Globus pallidus (tissue), 1 donor: ENCODE data around the gene ANKRD2.
A peak's percentile ranks its signal among the peaks of the same experiment; 100 is the strongest.
"Not testable (repeated sequence)": the region's sequence is repeated elsewhere in the genome, so short reads cannot be mapped to it uniquely, and the experiment has no call there.

Experiments used
- DNase-seq: peaks from one replicate; pipeline ENCODE4 v3.0.0-alpha.2; 2015; ENCODE audit warnings: low spot score

Gene ANKRD2

DNA sequence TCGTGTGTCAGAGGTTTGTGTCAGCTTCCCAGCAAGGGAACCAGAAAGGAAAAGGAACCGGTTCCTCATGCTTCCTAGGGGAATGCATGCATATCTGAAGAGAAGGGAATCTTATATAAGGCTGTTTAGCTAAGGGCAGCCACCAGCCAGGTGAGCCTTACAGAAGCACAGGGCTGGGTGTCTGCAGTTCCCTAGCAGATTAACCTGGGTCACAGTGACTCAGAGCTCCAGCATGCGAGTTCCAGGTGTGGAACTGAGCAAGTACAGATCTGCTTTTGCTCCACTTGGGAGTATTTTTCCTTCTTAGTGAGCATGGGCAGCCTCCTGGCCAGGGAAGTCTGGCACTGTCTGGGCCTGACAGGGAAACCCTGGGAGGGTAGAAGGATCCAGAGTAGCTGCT is 957 bp upstream of the ANKRD2 start:
- no peak for DNase-seq

DNA sequence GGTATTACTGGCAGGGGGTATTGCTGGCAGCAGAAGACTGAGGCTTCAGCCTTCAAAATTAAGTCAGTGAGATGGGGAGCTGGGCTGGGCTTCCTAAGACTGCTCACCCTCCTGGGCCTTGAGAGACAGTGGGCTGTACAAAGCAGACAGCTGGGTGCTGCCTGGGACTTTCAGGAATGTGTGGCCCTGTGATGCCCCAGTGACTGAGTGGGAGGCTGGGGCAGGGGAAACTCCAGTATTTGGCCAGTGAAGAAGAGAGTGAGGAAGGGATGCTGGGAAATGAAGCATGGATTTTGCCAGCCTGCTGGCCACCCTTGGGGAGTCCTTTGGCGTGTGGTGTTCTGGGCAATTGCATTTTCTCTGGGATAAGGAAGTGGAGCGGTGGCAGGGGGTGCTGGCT is 442 bp downstream of the ANKRD2 start:
- no peak for DNase-seq

DNA sequence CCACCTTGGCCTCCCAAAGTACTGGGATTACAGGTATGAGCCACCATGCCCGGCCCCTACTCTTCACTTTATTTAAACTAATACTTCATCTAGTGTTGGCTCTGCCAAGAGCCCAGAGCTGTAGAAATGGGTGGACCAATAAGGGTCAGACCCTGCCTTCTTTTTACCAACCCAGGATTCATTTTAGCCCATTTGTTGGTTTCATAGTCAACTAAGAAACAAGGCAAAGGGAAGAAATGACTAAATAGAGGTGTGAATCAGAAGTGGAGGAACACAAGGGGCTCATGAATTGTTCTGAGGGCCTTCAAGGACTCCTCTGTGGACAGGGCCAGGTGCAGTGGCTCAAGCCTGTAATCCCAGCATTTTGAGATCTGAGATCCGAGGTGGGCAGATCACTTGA is 1.1 kb downstream of the ANKRD2 start:
- DNase-seq: no peak

DNA sequence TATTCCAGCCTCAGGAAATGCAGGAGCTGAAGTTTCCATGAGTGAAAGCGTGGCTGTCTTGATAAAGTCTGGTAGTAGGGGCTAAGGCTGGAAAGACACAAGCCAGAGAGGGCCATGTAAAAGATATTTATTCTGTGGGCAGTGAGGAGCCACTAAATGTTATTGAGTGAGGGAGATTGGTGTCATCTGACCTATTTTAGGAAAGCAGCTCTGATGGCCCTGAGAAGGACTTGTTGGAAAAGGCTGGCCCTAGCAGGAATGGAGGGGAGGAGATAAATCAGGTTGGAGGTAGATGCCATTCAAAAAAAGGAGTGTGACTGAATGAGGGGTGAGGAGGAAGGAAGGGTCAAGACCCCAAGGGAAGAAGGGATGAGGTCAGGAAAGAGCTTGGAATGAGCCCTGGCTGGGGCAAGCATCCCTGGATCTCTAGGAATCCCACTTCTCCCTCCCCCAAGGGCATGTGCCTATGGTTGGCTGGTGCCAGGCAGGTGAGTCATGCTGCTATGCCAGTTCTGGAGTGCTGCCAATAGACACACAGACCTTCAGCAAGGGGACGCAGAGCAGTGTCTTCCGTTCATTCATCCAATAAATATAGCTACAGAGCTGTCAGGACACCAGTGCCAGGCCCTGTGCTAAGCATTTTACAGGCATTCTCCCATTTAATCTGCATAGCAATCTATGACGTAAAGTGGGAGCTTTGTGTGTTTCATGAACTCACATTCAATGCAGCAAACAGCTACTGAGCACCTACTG is 2.0 kb downstream of the ANKRD2 start:
- no peak for DNase-seq

DNA sequence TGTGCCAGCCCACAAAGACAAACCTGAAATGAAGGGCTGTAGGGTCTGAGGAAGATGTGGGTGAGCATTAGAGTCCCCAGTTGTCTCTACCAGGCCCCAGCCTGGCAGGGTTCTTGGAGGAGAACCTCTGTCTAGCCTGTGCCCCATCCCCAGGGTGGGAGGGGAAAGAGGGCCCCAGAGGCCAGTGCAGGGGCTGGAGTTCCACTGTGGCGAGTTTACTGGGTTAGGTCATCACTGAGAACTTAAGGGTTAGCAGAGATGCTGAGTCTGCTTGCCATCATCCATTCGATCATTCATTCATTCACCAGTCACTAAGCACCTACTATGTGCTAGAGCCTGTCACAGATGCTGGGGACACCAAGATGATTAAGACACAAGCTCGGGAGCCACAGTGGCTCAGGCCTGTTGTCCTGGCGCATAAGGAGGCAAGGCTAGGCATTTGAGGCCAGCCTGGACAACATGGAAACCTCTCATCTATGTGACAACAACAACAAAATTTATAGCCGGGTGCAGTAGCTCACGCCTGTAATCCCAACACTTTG is 2.6 kb downstream of the ANKRD2 start:
- DNase-seq: no peak

DNA sequence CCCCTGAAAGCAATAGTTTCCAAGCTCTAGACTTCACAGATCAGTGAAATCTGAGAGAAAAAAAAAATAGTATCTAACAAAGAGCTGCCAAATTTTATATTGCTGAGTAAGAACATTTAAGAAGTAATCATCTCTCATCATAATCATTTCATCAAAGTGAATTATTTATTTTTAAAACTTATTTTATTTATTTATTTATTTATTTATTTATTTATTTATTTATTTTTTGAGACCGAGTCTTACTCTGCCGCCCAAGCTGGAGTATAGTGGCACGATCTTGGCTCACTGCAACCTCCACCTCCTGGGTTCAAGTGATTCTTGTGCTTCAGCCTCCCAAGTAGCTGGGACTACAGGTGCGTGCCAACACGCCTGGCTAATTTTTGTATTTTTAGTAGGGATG is 3.9 kb downstream of the ANKRD2 start:
- not testable (repeated sequence) for DNase-seq

DNA sequence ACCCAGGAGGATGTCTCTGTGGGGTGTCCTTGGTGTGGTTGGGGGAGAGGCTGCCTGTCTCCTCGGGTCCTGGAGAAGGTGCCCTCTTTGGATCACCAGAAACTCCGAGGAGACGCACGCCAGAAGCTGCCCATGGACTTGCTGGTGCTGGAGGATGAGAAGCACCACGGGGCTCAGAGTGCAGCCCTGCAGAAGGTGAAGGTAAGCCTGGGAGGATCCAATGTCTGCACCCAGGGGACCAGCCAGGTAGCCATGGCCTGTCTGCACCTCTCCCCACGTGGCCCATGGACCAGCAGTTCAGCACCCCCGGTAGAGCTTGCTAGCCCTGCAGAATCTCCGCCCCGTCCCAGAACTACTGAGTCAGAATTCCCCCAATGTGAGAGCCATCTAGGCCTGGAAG is 5.1 kb downstream of the ANKRD2 start:
- no peak for DNase-seq

DNA sequence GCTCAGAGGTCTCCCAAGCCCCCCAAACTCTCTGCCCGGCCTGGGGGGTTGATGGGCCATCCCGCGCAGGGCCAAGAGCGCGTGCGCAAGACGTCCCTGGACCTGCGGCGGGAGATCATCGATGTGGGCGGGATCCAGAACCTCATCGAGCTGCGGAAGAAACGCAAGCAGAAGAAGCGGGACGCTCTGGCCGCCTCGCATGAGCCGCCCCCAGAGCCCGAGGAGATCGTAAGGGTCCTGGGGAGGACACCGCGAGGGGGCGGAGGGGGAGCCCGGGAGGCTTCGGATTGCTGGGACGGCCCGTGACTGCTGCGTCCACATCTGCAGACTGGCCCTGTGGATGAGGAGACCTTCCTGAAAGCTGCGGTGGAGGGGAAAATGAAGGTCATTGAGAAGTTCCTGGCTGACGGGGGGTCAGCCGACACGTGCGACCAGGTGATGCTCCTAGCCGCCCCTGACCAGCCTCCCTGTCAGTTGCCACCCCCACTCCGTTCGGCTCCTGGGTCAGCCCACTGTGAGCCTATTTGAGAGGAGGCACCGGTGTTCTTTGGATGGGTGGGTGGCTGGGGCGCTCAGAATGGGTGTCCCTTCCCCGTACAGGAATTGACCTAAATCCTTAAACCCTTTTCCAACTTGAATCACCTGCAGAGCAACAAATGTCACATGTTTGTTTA is 5.7 kb downstream of the ANKRD2 start:
- DNase-seq: no peak

DNA sequence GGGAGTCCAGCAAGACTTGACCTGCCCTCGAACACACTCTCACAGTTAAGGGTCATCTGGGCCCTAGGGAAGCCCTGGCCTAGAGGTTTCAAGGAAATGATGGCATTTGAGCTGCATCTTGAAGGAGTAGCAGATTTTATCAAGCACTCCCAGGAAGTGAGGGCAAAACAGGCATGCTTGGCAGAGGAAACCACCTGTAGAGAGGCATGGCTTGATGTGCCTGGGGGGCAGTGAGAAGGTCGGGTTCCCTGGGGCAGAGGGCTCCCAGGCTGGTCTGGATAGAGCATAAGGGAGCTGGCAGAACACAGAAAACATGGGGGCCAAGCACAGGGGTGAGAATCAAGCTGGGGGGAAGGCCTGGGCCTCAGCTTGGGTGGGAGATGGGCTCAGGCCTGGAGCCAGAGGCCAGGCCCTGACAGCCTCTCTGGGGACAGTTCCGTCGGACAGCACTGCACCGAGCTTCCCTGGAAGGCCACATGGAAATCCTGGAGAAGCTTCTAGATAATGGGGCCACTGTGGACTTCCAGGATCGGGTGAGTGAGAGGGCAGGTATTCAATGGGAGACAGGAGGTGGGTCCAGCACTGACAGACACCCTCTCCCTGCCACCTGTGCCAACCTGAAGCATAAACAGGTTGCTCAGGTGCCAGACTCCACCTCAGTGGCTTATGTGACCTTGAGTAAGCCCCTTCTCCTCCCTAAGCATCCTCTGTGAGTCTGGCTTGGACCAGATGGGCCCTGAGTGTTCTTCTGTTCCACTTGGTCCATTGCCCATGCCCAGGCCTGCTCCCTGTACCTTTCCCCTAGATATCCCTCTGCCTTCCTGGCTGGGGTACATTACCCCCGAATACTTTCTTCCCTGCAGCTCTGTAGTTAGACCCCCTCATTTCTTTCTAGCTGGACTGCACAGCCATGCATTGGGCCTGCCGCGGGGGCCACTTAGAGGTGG is 8.1 kb downstream of the ANKRD2 start:
- no peak for DNase-seq

DNA sequence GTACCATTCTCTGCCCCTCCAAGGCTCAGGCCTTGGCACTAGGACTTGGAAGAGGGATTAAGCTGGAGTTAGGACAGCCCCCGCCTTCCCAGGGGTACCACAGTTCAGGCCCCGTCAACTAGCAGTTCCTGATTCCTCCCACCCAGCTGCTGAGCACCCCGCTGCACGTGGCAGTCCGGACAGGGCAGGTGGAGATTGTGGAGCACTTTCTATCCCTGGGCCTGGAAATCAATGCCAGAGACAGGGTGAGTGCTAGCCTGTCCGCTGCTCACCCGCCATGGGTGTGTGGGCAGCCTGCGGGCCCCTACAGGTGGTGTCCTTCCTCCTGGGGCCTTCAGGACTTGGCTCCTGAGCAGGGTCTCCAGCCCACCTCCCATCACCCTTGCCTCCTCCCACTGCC is 9.6 kb downstream of the ANKRD2 start:
- DNase-seq: no peak

DNA sequence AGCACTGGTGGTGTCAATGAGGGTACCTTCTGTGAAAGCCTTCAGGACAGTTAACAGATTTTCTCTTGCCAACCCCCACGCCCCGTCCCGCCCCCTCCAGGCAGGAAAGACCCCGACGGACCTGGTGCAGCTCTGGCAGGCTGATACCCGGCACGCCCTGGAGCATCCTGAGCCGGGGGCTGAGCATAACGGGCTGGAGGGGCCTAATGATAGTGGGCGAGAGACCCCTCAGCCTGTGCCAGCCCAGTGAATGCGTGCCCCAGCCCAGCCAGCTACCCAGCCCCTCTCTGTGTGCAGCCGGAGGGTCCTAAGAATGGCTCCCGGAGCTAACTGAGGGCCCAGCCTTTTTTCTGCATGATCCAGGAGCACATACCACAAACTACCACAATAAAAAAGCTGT is 10.9 kb downstream of the ANKRD2 start:
- DNase-seq: no peak

DNA sequence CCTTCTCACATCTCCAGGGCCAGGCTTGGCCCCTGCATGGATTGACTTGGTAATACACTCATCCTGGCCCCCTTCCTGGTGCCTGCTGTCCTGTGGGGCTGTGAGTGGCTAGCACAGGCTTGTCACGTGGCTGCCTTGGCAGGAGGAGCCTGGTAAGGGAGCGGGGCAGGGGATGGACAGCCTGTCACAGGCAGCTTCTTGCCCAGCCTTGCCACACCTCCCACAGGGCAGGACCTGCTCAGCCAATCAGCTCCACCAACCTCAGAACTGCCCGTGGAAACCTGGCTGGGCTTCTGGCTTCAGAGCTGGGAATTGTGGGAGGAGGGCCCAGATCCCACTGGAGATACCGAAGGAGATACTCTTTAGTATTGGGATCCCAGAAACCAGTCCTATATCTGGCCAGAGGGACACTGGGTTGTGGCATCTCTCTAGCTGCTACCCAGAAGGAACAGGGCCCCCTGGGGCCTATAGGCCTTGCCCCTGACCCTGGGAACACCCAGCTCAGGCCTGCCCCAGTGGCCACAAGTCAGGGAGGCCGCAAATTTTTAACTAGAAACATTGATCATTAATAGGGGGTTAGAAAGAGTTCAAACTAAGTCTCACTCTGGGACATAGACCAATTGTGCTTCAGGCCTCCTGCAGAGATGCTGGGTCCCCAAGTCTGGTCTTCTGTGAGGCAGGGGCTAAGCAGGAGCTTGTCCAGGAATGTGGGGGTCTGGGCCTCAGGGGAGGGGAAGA is 11.7 kb downstream of the ANKRD2 start, which contains the start of gene HOGA1:
HOGA1 (plus strand) TSS at position 330 of the 738 bp plus-strand sequence; CDS start at position 645, 315 bp downstream.
- peak; percentile 96 for DNase-seq

DNA sequence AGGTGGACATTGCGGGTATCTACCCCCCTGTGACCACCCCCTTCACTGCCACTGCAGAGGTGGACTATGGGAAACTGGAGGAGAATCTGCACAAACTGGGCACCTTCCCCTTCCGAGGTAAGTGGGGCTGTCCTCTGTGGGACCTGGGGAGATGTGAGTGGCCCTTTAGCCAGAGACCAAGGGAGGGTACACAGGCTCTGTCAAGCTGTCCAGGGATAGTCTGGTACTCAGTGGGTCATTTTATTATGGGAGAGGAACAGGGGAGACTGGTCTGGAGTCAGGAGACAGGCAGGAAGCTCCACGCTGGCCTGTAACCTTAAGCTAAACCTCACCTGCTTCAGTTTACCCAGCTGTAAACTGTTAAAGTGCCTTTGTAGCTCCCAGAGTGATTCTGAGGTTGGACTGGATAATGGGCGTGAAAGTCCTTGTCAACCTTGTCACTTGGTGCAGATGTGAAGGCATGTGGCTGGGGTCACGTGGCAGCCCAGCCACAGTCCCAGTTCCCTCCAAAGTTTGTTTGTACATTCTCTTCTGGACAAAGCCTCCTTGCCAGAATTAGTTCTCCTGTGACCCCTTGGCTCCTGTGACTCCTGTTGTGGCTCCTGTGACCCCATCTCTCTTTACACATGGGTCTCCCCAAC is 12.3 kb downstream of the ANKRD2 start:
- no peak for DNase-seq

DNA sequence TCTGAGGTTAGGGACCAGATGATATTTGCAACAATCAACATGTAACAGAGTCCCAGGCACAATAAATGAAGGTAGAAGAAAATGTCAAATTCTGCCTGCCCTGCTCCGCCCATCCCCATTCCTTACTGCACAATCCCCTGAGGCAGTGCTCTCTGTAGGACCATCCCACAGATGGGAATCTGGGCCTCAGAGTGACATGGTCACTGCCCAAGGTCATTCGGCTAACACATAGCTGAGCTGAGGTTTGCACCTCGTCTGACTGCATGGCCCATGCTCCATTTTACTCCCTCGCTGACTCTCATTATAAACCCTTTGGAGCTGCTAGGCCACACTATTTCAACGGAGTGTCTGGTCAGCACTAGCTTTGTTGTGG is 12.8 kb downstream of the ANKRD2 start:
- DNase-seq: no peak

DNA sequence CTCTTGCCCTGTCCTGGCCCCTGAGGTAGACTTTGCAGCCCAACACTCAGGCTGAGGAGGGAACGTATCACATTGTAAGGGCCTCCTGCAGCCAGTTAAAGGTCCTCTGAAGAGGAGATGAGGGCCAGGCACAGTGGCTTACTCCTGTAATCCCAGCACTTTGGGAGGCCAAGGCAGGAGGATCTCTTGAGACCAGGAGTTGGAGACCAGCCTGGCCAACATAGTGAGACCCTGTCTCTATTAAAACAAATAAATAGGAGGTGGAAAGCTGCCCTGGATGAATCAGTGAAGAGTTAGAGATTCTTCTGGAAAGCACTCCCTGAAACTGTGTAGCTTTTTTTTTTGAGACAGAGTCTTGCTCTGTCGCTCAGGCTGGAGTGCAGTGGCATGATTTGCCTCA is 14.6 kb downstream of the ANKRD2 start:
- DNase-seq: no peak

DNA sequence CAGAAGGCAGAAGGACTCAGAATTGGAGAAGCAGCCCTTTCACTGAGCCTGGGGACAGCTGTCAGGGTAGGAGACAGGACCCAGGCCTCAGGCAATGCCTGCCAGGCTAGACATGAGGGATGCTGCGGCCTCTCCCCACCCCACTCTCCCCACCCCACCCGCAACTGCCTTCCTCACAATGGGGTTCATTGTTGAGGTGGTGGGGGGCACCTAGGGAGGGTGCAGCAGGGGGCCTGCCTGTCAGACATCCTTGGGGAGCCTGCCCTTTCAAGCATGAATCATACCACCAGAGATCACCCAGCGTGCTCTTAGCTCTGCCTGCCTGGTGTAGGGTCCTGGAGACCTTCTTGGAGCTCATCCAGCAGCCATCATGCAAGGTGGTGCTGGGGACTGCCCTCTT is 16.9 kb downstream of the ANKRD2 start, which contains the start of gene C10orf62:
C10orf62 (plus strand) TSS at position 243 of the 400 bp plus-strand sequence. CDS start 177 bp downstream, outside the sequence.
- DNase-seq: no peak

DNA sequence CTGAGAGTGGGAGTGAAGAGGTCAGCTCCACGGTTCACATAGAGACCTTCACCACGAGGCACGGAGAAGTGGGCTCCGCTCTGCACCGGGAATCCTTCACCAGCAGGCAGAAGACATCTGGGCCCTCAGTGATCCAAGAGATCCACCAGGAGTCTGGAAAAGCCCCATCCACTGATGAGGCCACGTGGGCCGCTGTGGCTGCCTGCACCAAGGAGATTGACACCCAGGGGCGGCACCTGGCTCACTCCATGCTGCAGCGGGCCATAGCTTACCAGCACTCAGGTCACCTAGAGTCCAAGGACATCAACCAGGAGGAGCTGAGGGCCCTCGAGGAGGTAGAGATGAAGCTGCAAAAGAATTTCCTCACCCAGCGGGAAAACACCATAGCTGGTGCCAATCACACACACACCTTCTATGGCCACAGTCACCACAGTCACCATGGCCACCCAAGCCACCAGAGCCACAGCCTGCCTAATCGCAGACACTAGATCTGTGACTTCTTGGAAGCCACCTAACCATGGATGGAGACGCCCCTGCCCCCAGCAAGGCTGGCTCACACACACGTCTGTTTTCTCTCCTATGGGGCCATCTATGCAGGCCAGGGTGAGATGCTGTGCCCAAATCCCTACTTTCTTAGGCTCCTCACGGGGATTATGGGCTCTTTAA is 17.6 kb downstream of the ANKRD2 start:
- DNase-seq: no peak

DNA sequence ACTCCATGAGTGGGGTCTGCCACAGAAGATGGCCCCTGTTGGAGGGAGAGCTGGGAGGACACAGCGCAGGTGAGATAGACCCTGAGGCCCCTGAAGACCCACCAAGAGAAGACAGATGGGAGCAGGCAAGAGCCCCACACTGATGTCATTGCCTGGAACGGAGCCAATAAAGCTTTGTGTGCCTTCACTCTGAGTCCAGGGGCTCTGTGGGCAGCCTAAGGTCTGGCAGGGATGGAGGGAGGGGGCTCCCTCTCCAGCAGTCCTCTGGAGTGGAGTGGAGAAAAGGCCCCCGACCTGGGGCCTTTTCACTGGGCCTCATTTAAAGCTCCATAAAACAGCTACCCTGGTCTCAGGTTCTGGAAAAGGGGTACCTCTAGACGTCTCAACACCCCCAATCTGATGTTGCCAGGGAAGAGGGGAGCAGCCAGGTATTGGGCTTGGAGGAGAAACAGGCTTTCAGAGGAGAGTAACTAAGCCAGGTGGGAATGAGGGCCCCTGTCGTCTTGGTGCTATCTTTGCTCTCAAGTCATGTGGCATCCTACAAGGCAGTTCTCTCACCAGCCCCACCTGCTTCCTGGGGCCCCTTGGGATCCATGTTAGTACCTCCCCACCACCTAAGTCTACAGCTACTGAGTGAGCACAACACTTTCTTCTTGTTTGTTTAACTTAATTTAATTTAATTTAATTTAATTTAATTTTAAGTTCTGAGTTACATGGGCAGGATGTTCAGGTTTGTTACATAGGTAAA is 18.3 kb downstream of the ANKRD2 start:
- no peak for DNase-seq

DNA sequence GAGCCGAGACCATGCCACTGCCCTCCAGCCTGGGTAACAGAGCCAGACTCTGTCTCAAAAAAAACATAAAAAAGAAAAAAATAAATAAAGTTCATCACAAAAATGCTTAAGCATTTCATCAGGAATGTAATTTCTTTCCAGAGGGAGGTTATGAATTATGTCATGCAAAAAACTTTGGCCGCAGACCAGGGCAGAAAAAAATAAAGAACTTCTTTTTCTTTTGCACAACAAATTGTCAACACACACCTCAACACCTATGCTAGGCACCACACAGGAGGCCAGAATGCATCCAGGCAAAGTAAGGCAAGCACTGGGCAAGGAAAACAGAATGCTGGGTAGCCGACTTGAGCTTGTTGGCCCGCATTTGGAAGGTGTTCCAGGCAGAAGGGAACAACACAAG is 20.8 kb downstream of the ANKRD2 start:
- no peak for DNase-seq
